Measurements from ENCODE around the gene ERICH6.
A peak's percentile ranks its signal among the peaks of the same experiment; 100 is the strongest.

ERICH6 gene

GRCh38 chr3:150703756-150704344 is at the start of gene ERICH6:
Gene ERICH6, minus strand, starts transcription at chr3:150703920. Its CDS starts 22 bp downstream, at chr3:150703898.
- peak; percentile 85 for DNase-seq (ENCODE audit: low read depth)

- no peak for DNase-seq (ENCODE audit: low read depth)
Observed at GRCh38 chr3:150751781-150752263, 48.1 kb upstream of the ERICH6 start.

DNA sequence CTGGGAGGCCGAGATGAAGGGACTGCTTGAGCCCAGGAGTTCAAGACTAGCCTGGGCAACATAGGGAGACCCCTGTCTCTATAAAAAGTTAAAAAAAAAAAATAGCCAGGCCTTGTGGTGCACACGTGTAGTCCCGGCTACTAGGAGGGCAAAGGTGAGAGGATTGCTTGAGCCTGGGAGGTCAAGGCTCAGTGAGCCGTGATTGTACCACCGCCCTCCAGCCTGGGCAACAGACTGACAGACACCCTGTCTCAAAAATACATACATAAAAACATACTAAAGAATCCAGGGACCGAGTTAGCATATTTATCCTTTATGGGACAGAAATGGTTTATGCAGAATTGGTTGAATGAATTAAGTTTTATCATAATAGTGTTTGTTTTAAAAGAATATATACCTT is 45.5 kb upstream of the ERICH6 start:
- no peak for DNase-seq (ENCODE audit: low read depth)

GRCh38 chr3:150748684-150749047 is 44.9 kb upstream of the ERICH6 start:
- no peak for DNase-seq (ENCODE audit: low read depth)

- DNase-seq (ENCODE audit: low read depth): no peak
Observed at GRCh38 chr3:150747886-150748683, 44.4 kb upstream of the ERICH6 start.

DNA sequence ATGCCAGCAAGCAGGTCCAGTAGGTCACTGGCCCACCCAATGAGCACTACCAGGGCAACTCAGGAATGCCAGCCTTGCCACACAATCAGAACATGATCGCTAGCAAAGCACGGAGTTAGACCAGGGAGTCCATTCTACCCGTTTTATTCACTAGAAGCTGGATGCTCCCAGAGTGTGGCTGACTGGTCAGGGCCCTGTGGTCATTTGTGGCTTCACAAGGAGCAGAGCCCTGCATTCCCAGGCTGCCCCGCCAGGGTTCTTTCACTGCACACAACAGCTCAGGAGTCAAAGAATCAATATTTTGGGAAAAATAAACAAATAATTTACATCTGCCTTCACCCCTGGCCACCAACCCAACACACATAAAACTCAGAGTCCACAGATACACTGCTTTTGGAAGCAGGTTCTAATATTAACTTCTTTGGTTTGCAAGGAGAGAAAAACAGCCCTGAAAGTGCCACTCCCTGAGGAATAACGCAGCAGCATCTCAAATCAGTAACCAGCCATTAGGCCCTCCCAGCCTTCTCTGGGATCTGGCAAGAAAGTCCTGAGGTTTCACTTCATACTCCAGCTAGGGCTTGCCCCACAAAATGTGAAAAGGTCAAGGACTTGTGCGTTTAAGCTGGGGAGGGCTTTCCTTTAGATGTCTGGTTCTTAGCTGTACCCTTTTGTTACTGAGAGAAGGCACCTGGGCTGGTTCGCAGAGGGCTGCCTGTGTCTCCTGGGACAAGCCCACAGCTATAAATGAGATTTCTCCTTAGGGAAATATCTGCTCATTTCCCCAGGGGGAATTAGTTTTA is 43.3 kb upstream of the ERICH6 start:
- DNase-seq (ENCODE audit: low read depth): no peak

DNA sequence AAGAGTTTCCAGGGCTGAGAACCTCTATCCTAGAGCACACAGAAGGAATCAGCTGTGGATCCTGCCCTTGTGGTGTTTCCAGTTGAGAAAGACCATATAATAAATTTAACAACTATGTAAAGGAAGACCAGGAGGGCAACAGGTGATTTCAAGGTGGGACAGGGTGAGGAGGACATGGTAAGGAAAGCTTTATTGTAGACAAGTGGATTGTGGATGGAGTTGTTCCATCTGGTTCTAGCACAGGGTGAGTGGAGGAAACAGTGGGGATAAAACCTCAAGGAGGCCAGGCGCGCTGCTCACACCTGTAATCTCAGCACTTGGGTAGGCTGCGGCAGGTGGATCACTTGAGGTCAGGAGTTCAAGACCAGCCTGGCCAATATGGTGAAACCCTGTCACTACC is 42.1 kb upstream of the ERICH6 start:
- DNase-seq (ENCODE audit: low read depth): no peak

DNA sequence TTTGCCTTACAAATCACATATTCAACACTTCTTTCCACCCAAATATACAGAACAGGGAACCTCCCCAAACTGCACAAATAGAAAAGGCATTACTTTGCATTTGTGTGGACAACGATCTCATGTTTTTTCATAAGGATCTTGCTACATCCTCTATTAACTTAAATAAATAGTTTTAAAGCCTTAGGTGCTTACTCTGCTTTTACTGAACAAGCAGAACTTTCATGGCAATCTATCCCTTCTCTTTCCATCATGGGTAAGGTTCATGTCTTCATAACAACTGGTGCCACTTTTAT is 41.1 kb upstream of the ERICH6 start:
- no peak for DNase-seq (ENCODE audit: low read depth)

- DNase-seq (ENCODE audit: low read depth): no peak
Observed at GRCh38 chr3:150744041-150744918, 40.6 kb upstream of the ERICH6 start.

DNA sequence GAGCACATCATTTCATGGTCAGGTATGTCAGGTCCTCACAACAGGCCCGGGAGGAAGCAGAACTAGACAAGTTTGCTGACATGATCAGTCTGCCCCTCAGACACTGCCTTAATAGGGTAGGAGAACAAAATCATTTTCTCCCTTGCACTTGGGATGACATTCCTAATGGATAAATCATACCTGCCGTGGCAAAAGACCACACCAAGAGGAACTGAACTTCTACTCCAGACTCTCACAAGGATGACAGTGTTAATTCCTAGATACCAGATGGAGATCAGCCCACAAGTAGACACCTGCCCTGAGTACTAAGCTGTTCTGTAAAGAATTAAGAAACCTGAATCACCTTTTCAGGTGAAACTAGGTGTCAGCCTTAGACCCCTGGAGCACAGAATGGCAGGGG is 39.8 kb upstream of the ERICH6 start:
- no peak for DNase-seq (ENCODE audit: low read depth)

GRCh38 chr3:150742679-150743078 is 39.0 kb upstream of the ERICH6 start:
- DNase-seq (ENCODE audit: low read depth): no peak

GRCh38 chr3:150742141-150742523 is 38.4 kb upstream of the ERICH6 start:
- no peak for DNase-seq (ENCODE audit: low read depth)

- DNase-seq (ENCODE audit: low read depth): no peak
Observed at GRCh38 chr3:150741497-150742140, 37.9 kb upstream of the ERICH6 start.

DNA sequence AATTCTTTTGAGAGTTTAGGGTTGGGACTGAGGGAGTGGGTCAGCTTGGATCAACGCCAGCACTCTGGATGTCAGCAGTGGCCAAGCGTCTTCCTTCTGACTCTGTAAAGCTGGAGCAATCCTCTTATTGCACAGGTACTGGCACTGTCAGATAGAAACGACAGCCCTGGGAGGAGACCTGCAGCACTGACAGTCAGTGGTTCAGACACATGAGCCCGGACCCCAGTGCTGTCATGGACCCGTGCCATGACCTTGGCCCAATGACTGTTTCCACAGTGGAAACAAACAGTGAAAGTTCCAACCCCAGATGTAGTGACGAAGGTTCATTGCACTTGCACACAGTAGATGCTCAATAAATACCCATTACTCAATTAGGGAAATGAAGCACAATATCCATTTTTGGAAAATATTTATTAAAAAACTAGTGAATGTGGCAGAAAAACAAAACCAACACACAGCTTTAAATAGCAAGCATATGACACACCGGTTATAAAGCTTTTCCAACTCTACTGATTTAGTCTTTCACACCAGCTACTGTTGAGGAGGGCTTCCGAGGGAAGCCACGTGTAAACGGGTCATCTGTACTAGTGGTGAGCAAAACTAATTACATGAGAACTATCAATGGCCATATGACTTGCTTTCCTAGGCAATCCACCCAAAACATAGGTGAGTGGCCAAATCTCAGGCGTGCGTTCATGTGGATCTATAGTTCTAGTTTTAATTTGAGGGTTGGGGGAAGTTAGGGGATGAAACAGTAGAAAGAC is 37.2 kb upstream of the ERICH6 start:
- no peak for DNase-seq (ENCODE audit: low read depth)

DNA sequence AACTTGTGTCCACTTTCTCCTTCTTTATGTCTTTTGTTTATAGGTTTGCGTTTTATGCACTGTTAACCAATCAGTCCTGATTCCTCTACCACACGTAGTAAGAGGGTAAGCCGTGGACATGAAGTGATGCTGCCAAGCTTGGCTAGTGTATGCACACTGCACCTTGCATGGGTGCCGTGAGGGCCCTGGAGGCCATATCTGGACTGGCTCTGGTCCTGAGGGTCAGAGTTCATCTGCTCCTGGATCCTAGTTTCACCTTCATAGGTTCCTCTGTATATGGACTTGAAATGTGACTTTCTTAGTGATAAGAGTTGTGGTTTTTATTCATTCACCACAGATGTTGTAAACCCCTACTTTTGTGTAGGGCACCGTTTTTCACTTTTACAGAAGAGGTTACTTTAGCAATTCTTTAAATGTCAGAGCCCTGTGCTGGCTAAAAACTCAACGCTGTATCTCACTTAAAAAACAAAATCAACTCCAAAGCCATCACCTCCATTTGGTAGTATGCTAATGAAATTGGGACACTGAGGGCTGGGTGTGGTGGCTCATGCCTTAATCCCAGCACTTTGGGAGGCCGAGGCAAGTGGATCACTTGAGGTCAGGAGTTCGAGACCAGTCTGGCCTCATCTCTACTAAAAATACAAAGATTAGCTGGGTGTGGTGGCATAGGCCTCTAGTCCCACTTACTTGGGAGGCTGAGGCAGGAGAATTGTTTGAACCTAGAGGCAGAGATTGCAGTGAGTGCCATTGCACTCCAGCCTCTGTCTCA is 36.3 kb upstream of the ERICH6 start:
- no peak for DNase-seq (ENCODE audit: low read depth)

GRCh38 chr3:150739200-150739863 is 35.6 kb upstream of the ERICH6 start:
- no peak for DNase-seq (ENCODE audit: low read depth)

DNA sequence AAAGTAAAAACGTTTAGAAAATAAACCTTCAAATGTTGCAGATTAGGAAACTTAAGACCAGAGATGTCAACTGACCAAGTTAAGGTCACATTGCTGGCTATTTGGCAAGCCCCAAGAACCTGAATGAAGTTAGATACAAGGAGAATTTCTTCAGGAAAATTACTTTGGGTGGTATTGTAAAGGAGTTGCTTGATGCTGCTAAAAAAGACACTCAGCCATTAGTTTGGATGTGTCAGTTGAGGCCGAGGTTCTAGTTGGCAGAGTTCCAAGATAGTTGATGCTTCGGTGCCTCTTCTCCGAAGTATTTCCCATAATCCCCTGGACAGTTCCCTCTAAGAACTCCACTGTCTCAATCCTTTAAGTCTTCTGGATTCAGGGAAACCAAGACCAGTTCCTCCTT is 35.0 kb upstream of the ERICH6 start:
- no peak for DNase-seq (ENCODE audit: low read depth)

- no peak for DNase-seq (ENCODE audit: low read depth)
Observed at GRCh38 chr3:150737874-150738679, 34.4 kb upstream of the ERICH6 start.
